ENCODE data around the gene TRIM17.

The TRIM17 gene

GRCh38 chr1:228387321-228387720 lies 29.3 kb downstream of the TRIM17 start:
- in situ Hi-C loops (cut with HindIII; ENCODE audit: low sequenced_read_pairs) = loop anchor here (10.0 kb wide), 1 partner anchor 143 kb away; no protein-coding TSS in a partner anchor

GRCh38 chr1:228385232-228385631 lies 31.4 kb downstream of the TRIM17 start:
- in situ Hi-C loops (cut with HindIII; ENCODE audit: low sequenced_read_pairs) = loop anchor here (10.0 kb wide), 1 partner anchor 140 kb away; no protein-coding TSS in a partner anchor

GRCh38 chr1:228383773-228384172 lies 32.9 kb downstream of the TRIM17 start:
- in situ Hi-C loops (cut with HindIII; ENCODE audit: low sequenced_read_pairs) = loop anchor here (10.0 kb wide), 1 partner anchor 139 kb away; no protein-coding TSS in a partner anchor

- in situ Hi-C loops (cut with HindIII; ENCODE audit: low sequenced_read_pairs) = loop anchor here (10.0 kb wide), 1 partner anchor 137 kb away; no protein-coding TSS in a partner anchor
These were observed 35.3 kb downstream of the TRIM17 start for GRCh38 chr1:228381356-228381755.

- in situ Hi-C loops (cut with HindIII; ENCODE audit: low sequenced_read_pairs) = loop anchor here (10.0 kb wide), 1 partner anchor 135 kb away; no protein-coding TSS in a partner anchor
These were observed 37.0 kb downstream of the TRIM17 start for GRCh38 chr1:228379666-228380065.

- in situ Hi-C loops (cut with HindIII; ENCODE audit: low sequenced_read_pairs) = no loop called here
These were observed 37.7 kb downstream of the TRIM17 start for GRCh38 chr1:228378873-228379460.

- in situ Hi-C loops (cut with HindIII; ENCODE audit: low sequenced_read_pairs) = no loop called here
These were observed 38.4 kb downstream of the TRIM17 start for GRCh38 chr1:228378090-228378872.

- in situ Hi-C loops (cut with HindIII; ENCODE audit: low sequenced_read_pairs) = no loop called here
These were observed 39.0 kb downstream of the TRIM17 start for GRCh38 chr1:228377664-228378089.

- in situ Hi-C loops (cut with HindIII; ENCODE audit: low sequenced_read_pairs) = no loop called here
These were observed 39.7 kb downstream of the TRIM17 start for GRCh38 chr1:228376651-228377631.

GRCh38 chr1:228376262-228376628 lies 40.4 kb downstream of the TRIM17 start:
- in situ Hi-C loops (cut with HindIII; ENCODE audit: low sequenced_read_pairs) = no loop called here

- in situ Hi-C loops (cut with HindIII; ENCODE audit: low sequenced_read_pairs) = no loop called here
These were observed 40.9 kb downstream of the TRIM17 start for GRCh38 chr1:228375578-228376261.

- in situ Hi-C loops (cut with HindIII; ENCODE audit: low sequenced_read_pairs) = no loop called here
These were observed 41.7 kb downstream of the TRIM17 start for GRCh38 chr1:228374711-228375577.

GRCh38 chr1:228373681-228374571 lies 42.7 kb downstream of the TRIM17 start:
- in situ Hi-C loops (cut with HindIII; ENCODE audit: low sequenced_read_pairs) = no loop called here

GRCh38 chr1:228373004-228373680 lies 43.5 kb downstream of the TRIM17 start:
- in situ Hi-C loops (cut with HindIII; ENCODE audit: low sequenced_read_pairs) = no loop called here

GRCh38 chr1:228372183-228373003 lies 44.3 kb downstream of the TRIM17 start:
- in situ Hi-C loops (cut with HindIII; ENCODE audit: low sequenced_read_pairs) = no loop called here

GRCh38 chr1:228371741-228372182 lies 44.9 kb downstream of the TRIM17 start:
- in situ Hi-C loops (cut with HindIII; ENCODE audit: low sequenced_read_pairs) = no loop called here

All from endothelial cell of hepatic sinusoid (primary cell).